WTC11 (cell line): ENCODE results near the gene SPATS2. TPM values are rescaled to one million over a fixed set of nuclear protein-coding genes. Genes with fewer than 3 reads are reported as not detected.
"Not testable (repeated sequence)": the region's sequence is repeated elsewhere in the genome, so short reads cannot be mapped to it uniquely, and the experiment has no call there.

Source experiments
- ATAC-seq: fragments of 200-7000 bp; cut with Tn5 transposase; 2 replicates; pipeline ENCODE4 v1.10.0; 2021; ENCODE audit warnings: mild to moderate bottlenecking, moderate library complexity
- CTCF ChIA-PET: fragments of 300-600 bp; sonication (Branson Sonifier 250); formaldehyde crosslinking; loops from one replicate; lab custom pipeline; 2021; ENCODE audit warnings: antibody characterized with exemption; lab: Charles Lee
- POLR2A ChIA-PET: fragments of 350-600 bp; sonication (Branson Sonifier 250); formaldehyde crosslinking; loops from one replicate; lab custom pipeline; 2021; ENCODE audit warnings: antibody characterized with exemption; lab: Charles Lee
- DNase-seq: peaks from one replicate; pipeline ENCODE4 v3.0.0; 2021; ENCODE audit warnings: low spot score
- H3K27ac Mint-ChIP-seq: 2 replicates; pipeline ENCODE4 v1.8.0; 2021; ENCODE audit warnings: mixed read lengths
- H3K27me3 Mint-ChIP-seq: 2 replicates; pipeline ENCODE4 v1.8.0; 2021; ENCODE audit warnings: low read depth, mild to moderate bottlenecking, moderate library complexity, mixed read lengths
- H3K36me3 Mint-ChIP-seq: 2 replicates; pipeline ENCODE4 v1.8.0; 2021; ENCODE audit warnings: mixed read lengths
- H3K4me1 Mint-ChIP-seq: 2 replicates; pipeline ENCODE4 v1.8.0; 2022; ENCODE audit warnings: mixed read lengths
- H3K4me3 Mint-ChIP-seq: 2 replicates; pipeline ENCODE4 v1.8.0; 2021; ENCODE audit warnings: mild to moderate bottlenecking, moderate library complexity, mixed read lengths
- H3K9me3 Mint-ChIP-seq: 2 replicates; pipeline ENCODE4 v1.8.0; 2021; ENCODE audit warnings: mixed read lengths
- AFF4 ChIP-seq: sonication (generic); formaldehyde crosslinking; IDR thresholded peaks from 2 replicates; pipeline ENCODE4 v1.8.1; 2023; ENCODE audit warnings: mild to moderate bottlenecking, missing genetic modification reagents, borderline replicate concordance
- ARID4B ChIP-seq: sonication (generic); formaldehyde crosslinking; IDR thresholded peaks from 2 replicates; pipeline ENCODE4 v1.8.0; 2023; ENCODE audit warnings: missing genetic modification reagents, mild to moderate bottlenecking, borderline replicate concordance
- ATF1 ChIP-seq: sonication (generic); formaldehyde crosslinking; IDR thresholded peaks from 2 replicates; pipeline ENCODE4 v1.8.1; 2023; ENCODE audit warnings: mild to moderate bottlenecking, moderate library complexity, missing genetic modification reagents
- ATF2 ChIP-seq: sonication (generic); formaldehyde crosslinking; IDR thresholded peaks from 2 replicates; pipeline ENCODE4 v1.8.1; 2022; ENCODE audit warnings: low read depth, missing genetic modification reagents, borderline replicate concordance
- CREM ChIP-seq: sonication (generic); formaldehyde crosslinking; IDR thresholded peaks from 2 replicates; pipeline ENCODE4 v1.8.1; 2022; ENCODE audit warnings: mild to moderate bottlenecking, missing genetic modification reagents, moderate library complexity
- EMX1 ChIP-seq: fragments of 250-450 bp; sonication (Bioruptor Pico); IDR thresholded peaks from 2 replicates; pipeline ENCODE4 v1.8.0; 2021; ENCODE audit warnings: mild to moderate bottlenecking
- ERG ChIP-seq: fragments of 250-450 bp; sonication (Bioruptor Pico); IDR thresholded peaks from 2 replicates; pipeline ENCODE4 v1.8.0; 2021; ENCODE audit warnings: mild to moderate bottlenecking
- NFYB ChIP-seq: sonication (generic); formaldehyde crosslinking; conservative IDR thresholded peaks from 2 replicates; pipeline ENCODE4 v1.8.0; 2022; ENCODE audit warnings: low read depth, missing genetic modification reagents
- NR3C1 ChIP-seq: sonication (generic); formaldehyde crosslinking; conservative IDR thresholded peaks from 2 replicates; pipeline ENCODE4 v1.8.1; 2023; ENCODE audit warnings: low read depth, mild to moderate bottlenecking, missing genetic modification reagents
- ZNF138 ChIP-seq: sonication (generic); formaldehyde crosslinking; conservative IDR thresholded peaks from 2 replicates; pipeline ENCODE4 v1.8.1; 2022; ENCODE audit warnings: mild to moderate bottlenecking, moderate library complexity, missing genetic modification reagents
- ZNF671 ChIP-seq: fragments of 250-450 bp; sonication (Bioruptor Pico); IDR thresholded peaks from 2 replicates; pipeline ENCODE4 v1.8.0; 2021; ENCODE audit warnings: mild to moderate bottlenecking
- total RNA-seq: library from RNA; stranded (reverse); gene quantifications from 3 replicates; pipeline ENCODE4 v1.2.3, GENCODE V29; 2021

The SPATS2 gene
- total RNA-seq, 1 experiment from 2014 or later: 25.9 TPM

GRCh38 chr12:49531745-49532144, 164.5 kb downstream of the SPATS2 start (continued):
- TF ChIP-seq AFF4 (CRISPR knock-in tag) (no peak), ERG (CRISPR knock-in tag) (no peak)

- Mint-ChIP-seq H3K4me3 (no peak overlapping the region), H3K27me3 (peaks cover 42% of the 10 kb centered on the region), H3K27ac (no peak overlapping the region), H3K9me3 (no peaks in the 10 kb centered on the region), H3K4me1 (peaks cover 15% of the 10 kb centered on the region), H3K36me3 (peaks cover 5% of the 10 kb centered on the region)
- DNase-seq: no peak
- ChIA-PET POLR2A (no interaction called here), CTCF (interaction anchor here (0.6 to 3.6 kb wide), 5 partner anchors 19 to 186 kb away, joined by 3 to 9 read pairs (median 6); no protein-coding TSS in a partner anchor)
- no peak for ATAC-seq
- TF ChIP-seq EMX1 (CRISPR knock-in tag) (no peak), ATF1 (CRISPR knock-in tag) (no peak), NFYB (CRISPR knock-in tag) (no peak), ZNF671 (no peak), ZNF138 (no peak), NR3C1 (no peak), ARID4B (CRISPR knock-in tag) (no peak), CREM (CRISPR knock-in tag) (no peak), ATF2 (CRISPR knock-in tag) (no peak)
These were observed 166.1 kb downstream of the SPATS2 start for GRCh38 chr12:49533331-49533730.

- H3K9me3 Mint-ChIP-seq, POLR2A ChIA-PET: not testable (repeated sequence)
These were observed 166.9 kb downstream of the SPATS2 start for GRCh38 chr12:49534122-49534521.

More at GRCh38 chr12:49534122-49534521, 166.9 kb downstream of the SPATS2 start:
- not testable (repeated sequence) for H3K4me3 Mint-ChIP-seq, H3K27ac Mint-ChIP-seq, DNase-seq, H3K36me3 Mint-ChIP-seq, ATAC-seq
- Mint-ChIP-seq H3K27me3 (peaks cover 46% of the 10 kb centered on the region), H3K4me1 (peaks cover 15% of the 10 kb centered on the region)
- CTCF ChIA-PET: interaction anchor here (1.0 to 3.6 kb wide), 5 partner anchors 19 to 203 kb away, joined by 3 to 16 read pairs (median 4); no protein-coding TSS in a partner anchor
